Type B pancreatic cell (in vitro differentiated cells): Measurements from ENCODE around the gene PHF19. TPM values are rescaled to one million over a fixed set of nuclear protein-coding genes. Genes with fewer than 3 reads are reported as not detected.

Experiments used
- DNase-seq: peaks from one replicate; pipeline ENCODE4 v3.0.0; 2021; ENCODE audit warnings: mixed read lengths; ENCODE audit not compliant: unreplicated experiment; ENCODE audit errors: extremely low spot score
- H3K27ac Mint-ChIP-seq: 2 replicates; pipeline ENCODE4 v1.8.0; 2021; ENCODE audit warnings: mild to moderate bottlenecking, mixed read lengths
- H3K27me3 Mint-ChIP-seq: 2 replicates; pipeline ENCODE4 v1.8.0; 2021; ENCODE audit warnings: mixed read lengths
- H3K36me3 Mint-ChIP-seq: 2 replicates; pipeline ENCODE4 v1.8.0; 2021; ENCODE audit warnings: mixed read lengths
- H3K4me1 Mint-ChIP-seq: one replicate; pipeline ENCODE4 v1.8.0; 2021; ENCODE audit warnings: mixed read lengths; ENCODE audit not compliant: unreplicated experiment
- H3K4me3 Mint-ChIP-seq: 2 replicates; pipeline ENCODE4 v1.8.0; 2021; ENCODE audit warnings: mild to moderate bottlenecking, mixed read lengths
- H3K9me3 Mint-ChIP-seq: 2 replicates; pipeline ENCODE4 v1.8.0; 2021; ENCODE audit warnings: mixed read lengths
- CTCF ChIP-seq: fragments of 200-600 bp; sonication (generic); conservative IDR thresholded peaks from 2 replicates; pipeline ENCODE4 v1.5.0; 2021; ENCODE audit warnings: antibody characterized with exemption, mild to moderate bottlenecking
- total RNA-seq: library from RNA; stranded (reverse); gene quantifications from 2 replicates; pipeline ENCODE4 v1.2.1, GENCODE V29; 2021; ENCODE audit warnings: low replicate concordance

Gene PHF19
- total RNA-seq, 1 donor from 2014 or later, result 39.6 TPM

GRCh38 chr9:120865809-120866208, 11.2 kb downstream of the PHF19 start:
- no peaks in the 10 kb centered on the region for H3K27me3 Mint-ChIP-seq
- no peak for TF ChIP-seq CTCF
- no peaks in the 10 kb centered on the region for H3K9me3 Mint-ChIP-seq
- H3K4me3 Mint-ChIP-seq, result peak overlapping the region; percentile 77
- no peak for DNase-seq
- H3K36me3 Mint-ChIP-seq, result peaks cover 10% of the 10 kb centered on the region
- peaks cover 10% of the 10 kb centered on the region for H3K4me1 Mint-ChIP-seq
- H3K27ac Mint-ChIP-seq, result peak overlapping the region; percentile 32

GRCh38 chr9:120865176-120865575, 11.8 kb downstream of the PHF19 start:
- Mint-ChIP-seq H3K36me3 (peaks cover 15% of the 10 kb centered on the region), H3K4me3 (peak overlapping the region; percentile 31), H3K4me1 (peaks cover 10% of the 10 kb centered on the region), H3K9me3 (no peaks in the 10 kb centered on the region), H3K27me3 (no peaks in the 10 kb centered on the region), H3K27ac (no peak overlapping the region)
- no peak for DNase-seq
- no peak for TF ChIP-seq CTCF

- Mint-ChIP-seq H3K36me3 (peaks cover 17% of the 10 kb centered on the region), H3K4me3 (no peak overlapping the region), H3K9me3 (no peaks in the 10 kb centered on the region), H3K27me3 (no peaks in the 10 kb centered on the region), H3K4me1 (peaks cover 10% of the 10 kb centered on the region), H3K27ac (no peak overlapping the region)
- TF ChIP-seq CTCF, result no peak
- no peak for DNase-seq
These were observed 12.3 kb downstream of the PHF19 start for GRCh38 chr9:120864719-120865118.

GRCh38 chr9:120863833-120864232, 13.2 kb downstream of the PHF19 start:
- Mint-ChIP-seq H3K9me3 (no peaks in the 10 kb centered on the region), H3K4me1 (peaks cover 10% of the 10 kb centered on the region), H3K4me3 (no peak overlapping the region), H3K36me3 (peaks cover 18% of the 10 kb centered on the region), H3K27me3 (no peaks in the 10 kb centered on the region), H3K27ac (no peak overlapping the region)
- no peak for DNase-seq
- no peak for TF ChIP-seq CTCF

- no peak for TF ChIP-seq CTCF
- Mint-ChIP-seq H3K9me3 (no peaks in the 10 kb centered on the region), H3K27me3 (no peaks in the 10 kb centered on the region), H3K4me3 (no peak overlapping the region), H3K27ac (no peak overlapping the region), H3K4me1 (peaks cover 4% of the 10 kb centered on the region), H3K36me3 (peaks cover 18% of the 10 kb centered on the region)
- no peak for DNase-seq
These were observed 14.5 kb downstream of the PHF19 start for GRCh38 chr9:120862452-120862851.

- Mint-ChIP-seq H3K36me3 (peaks cover 18% of the 10 kb centered on the region), H3K27me3 (no peaks in the 10 kb centered on the region), H3K4me3 (no peak overlapping the region), H3K27ac (no peak overlapping the region), H3K9me3 (no peaks in the 10 kb centered on the region), H3K4me1 (peaks cover 4% of the 10 kb centered on the region)
- no peak for DNase-seq
- no peak for TF ChIP-seq CTCF
These were observed 15.1 kb downstream of the PHF19 start for GRCh38 chr9:120861935-120862334.
